ENCODE measurements around the gene ISCA1. TPM values are rescaled to one million over a fixed set of nuclear protein-coding genes. Genes with fewer than 3 reads are reported as not detected.

The ISCA1 gene
- total and polyA plus RNA-seq, 2 of the 8 experiments (the other 6 are each of a cell fraction or from before 2014, with no cell fraction given), result 35.0 to 40.0 TPM

DNA sequence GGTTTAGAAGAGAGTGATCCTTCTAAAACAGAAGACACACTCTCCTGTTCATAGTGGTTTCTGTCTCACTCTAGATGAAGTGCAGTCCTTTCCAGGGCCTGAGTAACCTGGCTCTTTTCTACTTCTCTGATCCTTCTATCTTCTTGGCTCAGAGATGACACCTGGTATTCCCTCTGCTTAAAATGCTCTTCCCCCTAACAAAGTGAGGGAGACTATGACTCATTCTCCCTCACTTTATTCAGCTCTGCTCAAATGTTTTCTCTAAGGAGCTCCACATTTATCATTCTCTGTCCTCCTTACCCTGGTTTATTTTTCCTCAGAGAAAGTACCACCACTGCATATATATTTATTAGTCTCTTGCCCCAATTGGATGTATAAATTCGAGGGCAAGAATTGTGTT is 47.3 kb upstream of the ISCA1 start (continued):
- TF ChIP-seq YY1 (IDR thresholded peaks at IDR 0.05; ENCODE audit: low read depth, low read length) (no peak), USF2 (IDR thresholded peaks at IDR 0.05; ENCODE audit: low read length) (no peak)

Data from H1 (cell line).